Caco-2 (cell line): ENCODE results near the gene TIMM17B. TPM values are rescaled to one million over a fixed set of nuclear protein-coding genes. Genes with fewer than 3 reads are reported as not detected.

Source experiments
- BruUV-seq: library from RNA; stranded (reverse); fragments of 400-500 nt; replicated peaks from 2 replicates; lab custom pipeline; 2021; lab: Mats Ljungman, UMichigan
- CTCF ChIA-PET: fragments of 300-600 bp; sonication (Branson Sonifier 250); formaldehyde crosslinking; loops from one replicate; lab custom pipeline; 2022; ENCODE audit warnings: antibody characterized with exemption; lab: Charles Lee
- POLR2A ChIA-PET: fragments of 300-600 bp; sonication (Branson Sonifier 250); formaldehyde crosslinking; loops from one replicate; lab custom pipeline; 2022; ENCODE audit warnings: antibody characterized with exemption; lab: Charles Lee
- DNase-seq, 2 experiments: peaks; one replicate each; pipeline versions ENCODE4 v3.0.0 to v3.0.0-alpha.2; 2020 to 2022
- H3K27me3 ChIP-seq: replicated peaks from 2 replicates; pipeline ENCODE4 v1.6.0; 2011; ENCODE audit warnings: low read length; ENCODE audit not compliant: control insufficient read depth, insufficient read depth
- H3K36me3 ChIP-seq: 2 replicates; pipeline ENCODE4 v1.5.1; 2011; ENCODE audit warnings: low read length; ENCODE audit not compliant: control insufficient read depth, insufficient read depth
- H3K4me1 ChIP-seq: fragments of 250-450 bp; sonication (Bioruptor Pico); 2 replicates; pipeline ENCODE4 v1.5.1; 2020; ENCODE audit warnings: mild to moderate bottlenecking
- H3K4me3 ChIP-seq: 2 replicates; pipeline ENCODE4 v1.5.1; 2011; ENCODE audit warnings: low read depth, mild to moderate bottlenecking, control low read depth, low read length
- H3K9me3 ChIP-seq: fragments of 250-450 bp; sonication (Bioruptor Pico); 2 replicates; pipeline ENCODE4 v1.5.1; 2020; ENCODE audit warnings: mild to moderate bottlenecking, moderate library complexity
- H3K27ac Mint-ChIP-seq: one replicate; pipeline ENCODE4 v1.8.0; 2022; ENCODE audit warnings: mixed read lengths; ENCODE audit not compliant: unreplicated experiment
- H3K27me3 Mint-ChIP-seq: one replicate; pipeline ENCODE4 v1.8.0; 2022; ENCODE audit warnings: mixed read lengths; ENCODE audit not compliant: insufficient read depth, unreplicated experiment
- H3K36me3 Mint-ChIP-seq: one replicate; pipeline ENCODE4 v1.8.0; 2022; ENCODE audit warnings: mild to moderate bottlenecking, mixed read lengths; ENCODE audit not compliant: insufficient read depth, unreplicated experiment
- H3K4me1 Mint-ChIP-seq: one replicate; pipeline ENCODE4 v1.8.0; 2022; ENCODE audit warnings: low read depth, mixed read lengths; ENCODE audit not compliant: unreplicated experiment
- H3K4me3 Mint-ChIP-seq: one replicate; pipeline ENCODE4 v1.8.0; 2022; ENCODE audit warnings: mild to moderate bottlenecking, moderate library complexity, mixed read lengths; ENCODE audit not compliant: unreplicated experiment
- H3K9me3 Mint-ChIP-seq: one replicate; pipeline ENCODE4 v1.8.0; 2022; ENCODE audit warnings: mixed read lengths; ENCODE audit not compliant: unreplicated experiment
- CTCF ChIP-seq, 2 experiments: fragments of 200-600 bp in 1 of 2; IDR thresholded peaks; 1 replicate in 1 of 2; 2 replicates in 1 of 2; pipeline versions ENCODE4 v1.5.1 to v1.8.0; 2011 to 2022; ENCODE audit warnings: antibody characterized with exemption in 1 of 2, control low read depth in 1 of 2, inconsistent platforms in 1 of 2, low read depth in 1 of 2, low read length in 1 of 2, mild to moderate bottlenecking in 1 of 2, moderate library complexity in 1 of 2; ENCODE audit not compliant: insufficient read depth in 1 of 2, severe bottlenecking in 1 of 2, unreplicated experiment in 1 of 2
- intact Hi-C: fragments of 100-400 bp; cut with micrococcal nuclease; formaldehyde crosslinking; loops from one replicate; pipeline ENCODE4 v1.10.0; 2022; ENCODE audit not compliant: unreplicated experiment
- total RNA-seq: library from RNA; stranded (reverse); gene quantifications from 2 replicates; pipeline ENCODE4 v1.2.3, GENCODE V29; 2022

The TIMM17B gene
- total RNA-seq, 1 experiment from 2014 or later, result 90.6 TPM

GRCh38 chrX:48938721-48939425 lies 41.3 kb upstream of the TIMM17B start:
- no peak for DNase-seq
- H3K4me3 Mint-ChIP-seq, result no peak overlapping the region
- POLR2A ChIA-PET, result no interaction called here
- CTCF ChIA-PET, result no interaction called here
- intact Hi-C loops, result no loop called here
- H3K9me3 Mint-ChIP-seq, result no peaks in the 10 kb centered on the region
- H3K27me3 Mint-ChIP-seq, result no peaks in the 10 kb centered on the region
- H3K27ac Mint-ChIP-seq, result no peak overlapping the region
- H3K4me3 ChIP-seq, result no peak overlapping the region
- no TSS peak for BruUV-seq
- no peaks in the 10 kb centered on the region for H3K4me1 Mint-ChIP-seq
- H3K9me3 ChIP-seq, result no peaks in the 10 kb centered on the region
- H3K27me3 ChIP-seq, result no peaks in the 10 kb centered on the region
- H3K36me3 Mint-ChIP-seq, result peaks cover 18% of the 10 kb centered on the region
- H3K36me3 ChIP-seq, result no peaks in the 10 kb centered on the region; the same call in 1 of the 2 replicates
- H3K4me1 ChIP-seq, result no peaks in the 10 kb centered on the region
- TF ChIP-seq CTCF (IDR thresholded peaks at IDR 0.05; ENCODE audit: insufficient read depth in 1 of 2, low read depth in 1 of 2, low read length in 1 of 2, severe bottlenecking in 1 of 2, unreplicated experiment in 1 of 2), result no peak

- no peaks in the 10 kb centered on the region for H3K27me3 ChIP-seq
- Mint-ChIP-seq H3K9me3 (no peaks in the 10 kb centered on the region), H3K27ac (no peak overlapping the region), H3K36me3 (peaks cover 18% of the 10 kb centered on the region), H3K27me3 (no peaks in the 10 kb centered on the region), H3K4me1 (no peaks in the 10 kb centered on the region), H3K4me3 (no peak overlapping the region)
- ChIA-PET POLR2A (no interaction called here), CTCF (no interaction called here)
- H3K4me1 ChIP-seq, result no peaks in the 10 kb centered on the region
- no peaks in the 10 kb centered on the region; the same call in 1 of the 2 replicates for H3K36me3 ChIP-seq
- BruUV-seq, result no TSS peak
- no peak overlapping the region for H3K4me3 ChIP-seq
- TF ChIP-seq CTCF (IDR thresholded peaks at IDR 0.05; ENCODE audit: insufficient read depth in 1 of 2, low read depth in 1 of 2, low read length in 1 of 2, severe bottlenecking in 1 of 2, unreplicated experiment in 1 of 2), result no peak
- no peak for DNase-seq
- intact Hi-C loops, result no loop called here
- no peaks in the 10 kb centered on the region for H3K9me3 ChIP-seq
These were observed 39.7 kb upstream of the TIMM17B start for GRCh38 chrX:48937054-48937907.

- BruUV-seq, result no TSS peak
- H3K36me3 ChIP-seq, result no peaks in the 10 kb centered on the region; the same call in 1 of the 2 replicates
- CTCF ChIA-PET, result no interaction called here
- Mint-ChIP-seq H3K36me3 (peaks cover 23% of the 10 kb centered on the region), H3K4me1 (no peaks in the 10 kb centered on the region), H3K9me3 (no peaks in the 10 kb centered on the region), H3K27ac (no peak overlapping the region), H3K27me3 (no peaks in the 10 kb centered on the region), H3K4me3 (no peak overlapping the region)
- POLR2A ChIA-PET, result no interaction called here
- intact Hi-C loops, result no loop called here
- H3K4me3 ChIP-seq, result no peak overlapping the region
- no peaks in the 10 kb centered on the region for H3K27me3 ChIP-seq
- no peaks in the 10 kb centered on the region for H3K9me3 ChIP-seq
- no peak for TF ChIP-seq CTCF (IDR thresholded peaks at IDR 0.05; ENCODE audit: insufficient read depth in 1 of 2, low read depth in 1 of 2, low read length in 1 of 2, severe bottlenecking in 1 of 2, unreplicated experiment in 1 of 2)
- H3K4me1 ChIP-seq, result no peaks in the 10 kb centered on the region
- no peak for DNase-seq
These were observed 39.0 kb upstream of the TIMM17B start for GRCh38 chrX:48936429-48937053.
